Measurements from ENCODE around the gene AVL9. TPM values are rescaled to one million over a fixed set of nuclear protein-coding genes. Genes with fewer than 3 reads are reported as not detected.

The AVL9 gene
- total and polyA plus RNA-seq, 2 experiments from 2014 or later = 13.1 to 33.8 TPM

DNA sequence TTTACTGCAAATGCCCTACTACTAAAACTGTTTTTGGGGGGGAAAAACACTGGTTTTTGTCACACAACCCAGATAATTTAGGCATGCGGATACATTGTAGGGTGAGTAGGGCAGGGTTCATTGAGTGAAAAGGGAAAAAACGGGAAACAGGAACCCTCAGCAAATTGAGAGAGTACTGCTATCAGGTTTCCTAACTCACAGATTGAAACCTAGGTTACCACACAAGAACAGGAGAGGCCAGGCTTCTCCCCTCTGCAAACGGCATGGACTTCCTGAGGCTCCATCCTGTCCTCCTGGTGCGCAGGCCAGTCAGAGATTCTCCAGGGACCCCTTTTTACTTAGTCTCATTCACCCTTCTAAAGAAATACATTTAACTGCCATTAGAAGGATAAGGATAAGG, 30.6 kb downstream of the AVL9 start:
- Histone ChIP-seq H3K9me2 (ENCODE audit: insufficient read depth) (no peaks in the 10 kb centered on the region), H3K27me3 (ENCODE audit: insufficient read depth) (no peaks in the 10 kb centered on the region), H3F3A (replicated peaks; ENCODE audit: low read depth) (no peaks in the 10 kb centered on the region), H3K4me1 (ENCODE audit: insufficient read depth) (peaks cover 46% of the 10 kb centered on the region), H3K4me2 (peak overlapping the region; percentile 56), H3K27ac (ENCODE audit: low read depth) (peak overlapping the region; percentile 78; the same call in 1 of the 2 replicates), H4K20me1 (replicated peaks; ENCODE audit: insufficient read depth) (peaks cover 15% of the 10 kb centered on the region), H2AFZ (no peak overlapping the region), H3K79me2 (replicated peaks; ENCODE audit: insufficient read depth) (peaks cover 88% of the 10 kb centered on the region), H3K36me3 (ENCODE audit: insufficient read depth) (peaks cover 5% of the 10 kb centered on the region; the same call in 1 of the 2 replicates), H3K4me3 (no peak overlapping the region)
- no peak overlapping the region for H3K4me3 Mint-ChIP-seq
- H3K36me3 Mint-ChIP-seq (ENCODE audit: low read depth) = peaks cover 38% of the 10 kb centered on the region
- peaks cover 23% of the 10 kb centered on the region for H3K9me3 Mint-ChIP-seq
- peak overlapping the region; percentile 57; the same call in 1 of the 2 replicates for H3K27ac Mint-ChIP-seq
- TF ChIP-seq EZH2 (IDR thresholded peaks at IDR 0.05; ENCODE audit: low read depth, unreplicated experiment) = no peak
- TF ChIP-seq ZNF114 (CRISPR knock-in tag; IDR thresholded peaks at IDR 0.05) = no peak
- TF ChIP-seq, protein P1, sequence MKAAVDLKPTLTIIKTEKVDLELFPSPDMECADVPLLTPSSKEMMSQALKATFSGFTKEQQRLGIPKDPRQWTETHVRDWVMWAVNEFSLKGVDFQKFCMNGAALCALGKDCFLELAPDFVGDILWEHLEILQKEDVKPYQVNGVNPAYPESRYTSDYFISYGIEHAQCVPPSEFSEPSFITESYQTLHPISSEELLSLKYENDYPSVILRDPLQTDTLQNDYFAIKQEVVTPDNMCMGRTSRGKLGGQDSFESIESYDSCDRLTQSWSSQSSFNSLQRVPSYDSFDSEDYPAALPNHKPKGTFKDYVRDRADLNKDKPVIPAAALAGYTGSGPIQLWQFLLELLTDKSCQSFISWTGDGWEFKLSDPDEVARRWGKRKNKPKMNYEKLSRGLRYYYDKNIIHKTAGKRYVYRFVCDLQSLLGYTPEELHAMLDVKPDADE (IDR thresholded peaks at IDR 0.05) = no peak
- no peak for TF ChIP-seq EZH2phosphoT487 (IDR thresholded peaks at IDR 0.05; ENCODE audit: unreplicated experiment)
- no peak for TF ChIP-seq STAT1 (IDR thresholded peaks at IDR 0.05; ENCODE audit: unreplicated experiment)
- TF ChIP-seq, protein P2, sequence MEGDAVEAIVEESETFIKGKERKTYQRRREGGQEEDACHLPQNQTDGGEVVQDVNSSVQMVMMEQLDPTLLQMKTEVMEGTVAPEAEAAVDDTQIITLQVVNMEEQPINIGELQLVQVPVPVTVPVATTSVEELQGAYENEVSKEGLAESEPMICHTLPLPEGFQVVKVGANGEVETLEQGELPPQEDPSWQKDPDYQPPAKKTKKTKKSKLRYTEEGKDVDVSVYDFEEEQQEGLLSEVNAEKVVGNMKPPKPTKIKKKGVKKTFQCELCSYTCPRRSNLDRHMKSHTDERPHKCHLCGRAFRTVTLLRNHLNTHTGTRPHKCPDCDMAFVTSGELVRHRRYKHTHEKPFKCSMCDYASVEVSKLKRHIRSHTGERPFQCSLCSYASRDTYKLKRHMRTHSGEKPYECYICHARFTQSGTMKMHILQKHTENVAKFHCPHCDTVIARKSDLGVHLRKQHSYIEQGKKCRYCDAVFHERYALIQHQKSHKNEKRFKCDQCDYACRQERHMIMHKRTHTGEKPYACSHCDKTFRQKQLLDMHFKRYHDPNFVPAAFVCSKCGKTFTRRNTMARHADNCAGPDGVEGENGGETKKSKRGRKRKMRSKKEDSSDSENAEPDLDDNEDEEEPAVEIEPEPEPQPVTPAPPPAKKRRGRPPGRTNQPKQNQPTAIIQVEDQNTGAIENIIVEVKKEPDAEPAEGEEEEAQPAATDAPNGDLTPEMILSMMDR (conservative IDR thresholded peaks at IDR 0.05; ENCODE audit: low read depth in 2 of 2) = no peak
- no peak for TF ChIP-seq NANOG (IDR thresholded peaks at IDR 0.05; ENCODE audit: borderline replicate concordance)
- TF ChIP-seq, protein P3, sequence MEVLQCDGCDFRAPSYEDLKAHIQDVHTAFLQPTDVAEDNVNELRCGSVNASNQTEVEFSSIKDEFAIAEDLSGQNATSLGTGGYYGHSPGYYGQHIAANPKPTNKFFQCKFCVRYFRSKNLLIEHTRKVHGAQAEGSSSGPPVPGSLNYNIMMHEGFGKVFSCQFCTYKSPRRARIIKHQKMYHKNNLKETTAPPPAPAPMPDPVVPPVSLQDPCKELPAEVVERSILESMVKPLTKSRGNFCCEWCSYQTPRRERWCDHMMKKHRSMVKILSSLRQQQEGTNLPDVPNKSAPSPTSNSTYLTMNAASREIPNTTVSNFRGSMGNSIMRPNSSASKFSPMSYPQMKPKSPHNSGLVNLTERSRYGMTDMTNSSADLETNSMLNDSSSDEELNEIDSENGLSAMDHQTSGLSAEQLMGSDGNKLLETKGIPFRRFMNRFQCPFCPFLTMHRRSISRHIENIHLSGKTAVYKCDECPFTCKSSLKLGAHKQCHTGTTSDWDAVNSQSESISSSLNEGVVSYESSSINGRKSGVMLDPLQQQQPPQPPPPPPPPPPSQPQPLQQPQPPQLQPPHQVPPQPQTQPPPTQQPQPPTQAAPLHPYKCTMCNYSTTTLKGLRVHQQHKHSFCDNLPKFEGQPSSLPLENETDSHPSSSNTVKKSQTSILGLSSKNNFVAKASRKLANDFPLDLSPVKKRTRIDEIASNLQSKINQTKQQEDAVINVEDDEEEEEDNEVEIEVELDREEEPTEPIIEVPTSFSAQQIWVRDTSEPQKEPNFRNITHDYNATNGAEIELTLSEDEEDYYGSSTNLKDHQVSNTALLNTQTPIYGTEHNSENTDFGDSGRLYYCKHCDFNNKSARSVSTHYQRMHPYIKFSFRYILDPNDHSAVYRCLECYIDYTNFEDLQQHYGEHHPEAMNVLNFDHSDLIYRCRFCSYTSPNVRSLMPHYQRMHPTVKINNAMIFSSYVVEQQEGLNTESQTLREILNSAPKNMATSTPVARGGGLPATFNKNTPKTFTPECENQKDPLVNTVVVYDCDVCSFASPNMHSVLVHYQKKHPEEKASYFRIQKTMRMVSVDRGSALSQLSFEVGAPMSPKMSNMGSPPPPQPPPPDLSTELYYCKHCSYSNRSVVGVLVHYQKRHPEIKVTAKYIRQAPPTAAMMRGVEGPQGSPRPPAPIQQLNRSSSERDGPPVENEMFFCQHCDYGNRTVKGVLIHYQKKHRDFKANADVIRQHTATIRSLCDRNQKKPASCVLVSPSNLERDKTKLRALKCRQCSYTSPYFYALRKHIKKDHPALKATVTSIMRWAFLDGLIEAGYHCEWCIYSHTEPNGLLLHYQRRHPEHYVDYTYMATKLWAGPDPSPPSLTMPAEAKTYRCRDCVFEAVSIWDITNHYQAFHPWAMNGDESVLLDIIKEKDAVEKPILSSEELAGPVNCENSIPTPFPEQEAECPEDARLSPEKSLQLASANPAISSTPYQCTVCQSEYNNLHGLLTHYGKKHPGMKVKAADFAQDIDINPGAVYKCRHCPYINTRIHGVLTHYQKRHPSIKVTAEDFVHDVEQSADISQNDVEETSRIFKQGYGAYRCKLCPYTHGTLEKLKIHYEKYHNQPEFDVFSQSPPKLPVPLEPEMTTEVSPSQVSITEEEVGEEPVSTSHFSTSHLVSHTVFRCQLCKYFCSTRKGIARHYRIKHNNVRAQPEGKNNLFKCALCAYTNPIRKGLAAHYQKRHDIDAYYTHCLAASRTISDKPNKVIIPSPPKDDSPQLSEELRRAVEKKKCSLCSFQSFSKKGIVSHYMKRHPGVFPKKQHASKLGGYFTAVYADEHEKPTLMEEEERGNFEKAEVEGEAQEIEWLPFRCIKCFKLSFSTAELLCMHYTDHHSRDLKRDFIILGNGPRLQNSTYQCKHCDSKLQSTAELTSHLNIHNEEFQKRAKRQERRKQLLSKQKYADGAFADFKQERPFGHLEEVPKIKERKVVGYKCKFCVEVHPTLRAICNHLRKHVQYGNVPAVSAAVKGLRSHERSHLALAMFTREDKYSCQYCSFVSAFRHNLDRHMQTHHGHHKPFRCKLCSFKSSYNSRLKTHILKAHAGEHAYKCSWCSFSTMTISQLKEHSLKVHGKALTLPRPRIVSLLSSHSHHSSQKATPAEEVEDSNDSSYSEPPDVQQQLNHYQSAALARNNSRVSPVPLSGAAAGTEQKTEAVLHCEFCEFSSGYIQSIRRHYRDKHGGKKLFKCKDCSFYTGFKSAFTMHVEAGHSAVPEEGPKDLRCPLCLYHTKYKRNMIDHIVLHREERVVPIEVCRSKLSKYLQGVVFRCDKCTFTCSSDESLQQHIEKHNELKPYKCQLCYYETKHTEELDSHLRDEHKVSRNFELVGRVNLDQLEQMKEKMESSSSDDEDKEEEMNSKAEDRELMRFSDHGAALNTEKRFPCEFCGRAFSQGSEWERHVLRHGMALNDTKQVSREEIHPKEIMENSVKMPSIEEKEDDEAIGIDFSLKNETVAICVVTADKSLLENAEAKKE (CRISPR knock-in tag; IDR thresholded peaks at IDR 0.05) = no peak
- no peak for DNase-seq (ENCODE audit: low spot score)
- H3K27me3 Mint-ChIP-seq (ENCODE audit: insufficient read depth, low read depth, poor library complexity) = peaks cover 15% of the 10 kb centered on the region
- H3K4me1 Mint-ChIP-seq = peaks cover 44% of the 10 kb centered on the region
- peak; percentile 48 for ATAC-seq
